GM18867 (cell line): ENCODE data around the gene LRRC45.

Source experiments
- ATAC-seq: cut with Tn5 transposase; IDR thresholded peaks from one replicate; pipeline ENCODE4 v1.9.1; 2021; ENCODE audit warnings: mild to moderate bottlenecking, moderate library complexity; ENCODE audit not compliant: unreplicated experiment

LRRC45 gene

DNA sequence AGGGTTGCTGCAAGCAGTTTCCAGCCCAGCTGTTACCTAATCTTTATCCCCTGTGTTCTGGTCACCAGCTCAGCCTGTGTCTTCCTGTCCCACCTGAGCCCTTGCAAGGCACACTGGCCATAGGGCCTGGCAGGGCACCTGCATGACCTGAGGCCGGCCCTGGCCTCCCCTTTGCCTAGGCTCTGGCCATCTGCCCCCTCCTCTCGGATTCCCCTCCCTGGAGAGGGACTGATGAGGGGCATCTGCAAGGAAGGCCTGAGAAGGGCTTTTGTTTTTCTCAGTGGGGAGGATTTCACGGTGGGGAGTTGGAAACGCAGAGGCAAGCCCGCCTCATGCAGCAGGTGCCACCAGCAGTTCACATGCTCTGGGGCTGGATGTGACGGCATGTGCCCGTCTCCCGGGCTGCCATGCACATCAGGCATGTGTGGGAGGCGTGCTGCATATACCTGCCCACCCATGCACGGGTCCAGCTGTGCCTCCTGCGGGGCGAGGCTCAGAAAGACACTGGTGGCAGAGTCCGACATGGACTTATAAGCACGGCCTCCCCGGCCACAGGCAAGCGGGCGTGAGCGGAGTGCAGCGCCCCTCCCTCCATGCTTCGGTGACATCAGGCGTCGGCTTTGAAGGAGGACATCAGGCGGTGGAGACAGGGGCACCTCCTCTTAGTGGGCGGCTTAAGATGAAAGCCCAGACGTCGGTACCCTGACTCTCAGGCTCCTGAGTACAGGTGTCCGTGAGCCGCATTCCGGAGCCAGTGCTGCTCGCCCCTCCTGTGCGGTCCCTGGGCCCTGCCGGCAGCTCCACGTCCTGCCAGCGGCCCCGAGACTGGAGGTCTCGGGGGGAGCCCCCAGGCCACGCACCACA, 29.1 kb upstream of the LRRC45 start:
- no peak for ATAC-seq

- no peak for ATAC-seq
These were observed 28.3 kb upstream of the LRRC45 start for GRCh38 chr17:81994593-81995462.

GRCh38 chr17:81995463-81996231, 27.5 kb upstream of the LRRC45 start:
- no peak for ATAC-seq

GRCh38 chr17:81996232-81996756, 26.8 kb upstream of the LRRC45 start:
- ATAC-seq: no peak

DNA sequence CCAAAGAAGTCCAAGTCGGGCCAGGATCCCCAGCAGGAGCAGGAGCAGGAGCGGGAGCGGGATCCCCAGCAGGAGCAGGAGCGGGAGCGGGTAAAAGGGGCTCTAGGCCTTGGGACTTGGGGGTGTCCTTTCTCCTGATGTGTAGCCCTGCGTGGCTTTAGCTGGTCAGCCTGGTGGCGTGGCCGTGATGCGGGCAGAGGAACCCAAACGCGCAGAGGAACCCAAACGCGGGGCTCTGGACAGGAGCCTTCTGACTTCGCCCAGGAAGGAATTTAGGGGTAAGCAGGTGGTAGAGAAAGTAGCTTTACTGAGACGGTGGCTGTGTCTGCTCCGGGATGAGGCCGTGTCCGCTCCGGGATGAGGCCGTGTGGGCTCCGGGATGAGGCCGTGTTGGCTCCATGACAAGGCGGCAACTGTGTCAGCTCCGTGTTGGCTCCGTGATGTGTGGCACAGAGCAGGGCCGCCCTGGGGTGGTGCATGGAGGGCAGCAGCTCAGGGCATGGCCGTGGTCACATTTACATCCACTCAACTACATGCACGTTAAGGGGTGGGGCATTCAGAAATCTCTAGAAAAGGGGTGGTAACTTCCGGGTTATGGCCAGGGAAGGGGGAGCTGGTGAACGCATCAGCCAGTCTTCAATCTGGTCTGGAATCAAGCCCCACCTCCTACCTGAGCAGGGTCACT, 26.2 kb upstream of the LRRC45 start:
- no peak for ATAC-seq

- no peak for ATAC-seq
These were observed 24.9 kb upstream of the LRRC45 start for GRCh38 chr17:81998212-81998611.

GRCh38 chr17:81998691-81999438, 24.2 kb upstream of the LRRC45 start:
- no peak for ATAC-seq

GRCh38 chr17:81999587-81999975, 23.5 kb upstream of the LRRC45 start:
- ATAC-seq: no peak

DNA sequence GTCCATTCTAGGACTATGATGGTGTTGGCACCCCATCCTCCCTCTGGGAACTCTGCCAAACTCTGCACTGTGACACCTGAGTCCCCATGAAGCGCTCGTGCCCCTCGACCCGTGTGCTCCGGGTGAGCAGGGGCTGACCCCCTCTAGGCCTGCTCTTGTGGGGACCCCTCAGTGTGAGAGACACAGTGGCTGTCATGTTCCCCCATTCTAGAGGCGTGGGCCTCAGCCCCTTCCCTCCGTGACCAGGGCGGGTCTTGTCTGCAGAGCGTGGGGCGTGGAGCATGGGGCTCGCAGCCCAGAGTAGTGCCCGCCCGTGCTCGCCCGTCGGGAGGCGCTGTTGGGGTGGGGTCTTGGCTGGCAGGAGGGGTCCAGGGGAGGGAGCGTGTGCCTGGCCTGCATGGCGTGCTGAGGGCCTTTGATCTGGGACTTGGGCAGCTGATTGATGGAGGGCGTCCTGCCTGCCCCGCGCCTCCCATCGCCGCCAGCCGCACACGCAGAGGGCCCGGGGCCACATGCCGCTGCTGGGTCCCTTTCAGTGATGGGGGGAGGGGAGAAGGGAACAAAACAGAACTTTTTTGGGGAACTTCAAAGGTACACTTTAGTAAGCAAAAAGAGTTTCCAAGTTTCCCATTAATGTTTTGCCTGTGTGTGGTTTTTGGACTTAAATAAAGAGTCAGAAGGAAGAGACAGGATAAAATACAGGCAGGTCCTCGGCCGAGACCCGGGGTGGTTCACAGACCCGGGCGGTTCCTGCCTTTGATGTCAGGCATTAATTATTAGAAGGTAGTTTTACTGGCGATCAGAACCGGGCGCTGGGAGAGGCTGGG, 22.9 kb upstream of the LRRC45 start:
- ATAC-seq: no peak

DNA sequence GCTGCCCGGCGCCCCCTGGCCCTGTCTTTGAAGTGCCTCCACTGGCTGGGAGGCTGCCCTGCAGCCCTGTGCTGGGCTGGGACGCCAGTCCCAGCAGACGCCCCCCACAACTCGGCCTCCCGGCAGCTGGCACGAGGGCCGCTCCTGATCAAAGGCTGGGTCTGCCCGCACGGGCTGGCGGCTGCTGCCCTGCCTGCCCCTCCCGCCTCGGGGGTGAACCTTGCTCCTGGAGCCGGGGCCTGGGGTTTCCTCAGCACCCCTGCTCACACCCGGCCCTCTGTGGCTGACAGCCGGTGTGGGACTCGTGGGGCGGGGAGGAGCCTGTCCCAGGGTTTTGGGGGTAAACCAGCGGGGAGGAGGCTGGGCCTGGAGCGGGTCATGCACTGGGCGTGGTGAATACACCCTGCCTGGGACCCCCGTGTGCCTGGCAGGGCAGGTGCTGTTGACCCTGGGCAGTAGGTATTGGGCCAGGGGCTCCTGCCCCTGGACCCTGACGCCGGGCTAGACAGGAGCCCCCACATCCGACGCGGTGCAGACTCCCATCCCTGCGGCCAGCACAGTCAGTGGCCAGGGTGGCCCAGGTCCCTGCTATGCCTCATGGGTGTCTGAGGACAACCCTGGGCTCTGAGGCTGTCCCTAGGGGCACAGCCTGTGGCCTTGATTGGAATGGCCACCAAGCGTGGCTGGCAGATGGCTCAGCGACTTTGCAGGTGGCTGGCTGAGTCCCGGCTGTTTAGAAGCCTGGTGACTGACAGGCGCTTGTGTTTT, 22.1 kb upstream of the LRRC45 start:
- ATAC-seq: no peak

DNA sequence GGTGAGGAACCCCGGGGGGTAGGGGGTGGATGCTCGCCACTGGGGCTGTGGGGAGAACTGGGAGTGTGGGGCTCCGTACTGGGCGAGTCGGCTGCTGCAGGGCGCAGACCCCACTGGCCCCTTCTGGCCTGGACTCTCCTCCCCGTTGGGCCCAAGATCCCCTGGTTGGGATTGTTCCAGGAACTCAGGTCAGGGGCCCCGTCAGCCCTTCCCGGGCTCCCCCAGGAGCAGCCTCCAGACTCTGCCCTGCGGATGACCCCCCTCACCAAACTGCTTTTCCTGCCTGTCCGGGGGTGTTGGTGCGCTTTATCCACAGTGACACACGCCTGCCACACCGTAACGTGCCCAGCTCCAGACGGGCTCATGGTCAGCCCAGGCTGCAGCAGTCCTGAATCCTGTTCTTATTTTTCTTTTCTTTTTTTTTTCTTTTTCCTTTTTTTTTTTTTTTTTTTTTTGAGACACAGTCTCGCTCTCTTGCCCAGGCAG, 21.5 kb upstream of the LRRC45 start:
- ATAC-seq: no peak

DNA sequence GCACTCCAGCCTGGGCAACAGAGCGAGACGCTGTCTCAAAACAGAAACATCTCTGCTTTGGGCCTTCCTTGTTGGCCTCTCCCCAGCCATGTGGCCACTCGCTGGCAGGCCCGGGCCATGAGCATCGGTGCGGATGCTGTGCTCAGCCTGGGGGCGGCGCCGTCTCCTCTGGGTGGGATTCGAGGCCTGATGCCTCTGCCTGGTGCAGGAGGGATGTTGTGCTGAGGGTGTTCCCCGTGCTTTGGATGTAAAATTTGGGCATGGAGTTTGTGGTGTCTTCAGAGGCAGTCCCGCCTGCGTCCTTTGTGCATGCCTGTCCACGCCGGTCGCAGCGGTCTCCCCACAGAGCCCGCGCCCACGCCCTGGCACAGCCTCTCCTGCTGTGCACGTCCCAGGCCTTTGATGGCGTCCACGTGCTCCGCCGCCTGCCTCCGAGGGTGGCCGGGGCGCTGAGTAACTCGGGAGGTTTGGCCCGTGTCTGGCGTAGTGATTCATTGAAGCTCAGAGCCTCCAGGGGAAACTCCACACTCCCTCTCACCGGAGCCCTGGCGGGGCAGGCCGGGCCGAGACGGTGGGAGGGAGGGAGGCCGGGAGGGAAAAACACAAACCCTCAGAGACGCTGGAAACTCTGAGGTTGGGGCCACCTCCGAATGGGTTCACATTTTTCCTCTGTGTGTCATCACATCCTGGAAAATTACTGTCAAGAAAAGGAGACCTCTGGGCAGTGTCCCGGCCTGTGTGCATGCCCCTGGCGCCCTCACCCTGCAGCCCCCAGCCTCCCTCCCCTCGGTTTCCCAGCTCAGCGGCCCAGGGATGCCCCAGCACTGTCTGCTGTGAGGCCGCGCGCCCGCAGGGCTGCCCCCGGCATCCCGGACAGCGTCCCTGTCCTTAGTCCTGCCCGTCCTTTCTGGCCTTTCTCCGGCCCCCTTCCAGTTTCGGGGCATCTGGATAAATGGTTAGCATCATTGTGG, 19.4 kb upstream of the LRRC45 start:
- ATAC-seq: no peak

GRCh38 chr17:82004517-82005455, 18.3 kb upstream of the LRRC45 start:
- no peak for ATAC-seq

DNA sequence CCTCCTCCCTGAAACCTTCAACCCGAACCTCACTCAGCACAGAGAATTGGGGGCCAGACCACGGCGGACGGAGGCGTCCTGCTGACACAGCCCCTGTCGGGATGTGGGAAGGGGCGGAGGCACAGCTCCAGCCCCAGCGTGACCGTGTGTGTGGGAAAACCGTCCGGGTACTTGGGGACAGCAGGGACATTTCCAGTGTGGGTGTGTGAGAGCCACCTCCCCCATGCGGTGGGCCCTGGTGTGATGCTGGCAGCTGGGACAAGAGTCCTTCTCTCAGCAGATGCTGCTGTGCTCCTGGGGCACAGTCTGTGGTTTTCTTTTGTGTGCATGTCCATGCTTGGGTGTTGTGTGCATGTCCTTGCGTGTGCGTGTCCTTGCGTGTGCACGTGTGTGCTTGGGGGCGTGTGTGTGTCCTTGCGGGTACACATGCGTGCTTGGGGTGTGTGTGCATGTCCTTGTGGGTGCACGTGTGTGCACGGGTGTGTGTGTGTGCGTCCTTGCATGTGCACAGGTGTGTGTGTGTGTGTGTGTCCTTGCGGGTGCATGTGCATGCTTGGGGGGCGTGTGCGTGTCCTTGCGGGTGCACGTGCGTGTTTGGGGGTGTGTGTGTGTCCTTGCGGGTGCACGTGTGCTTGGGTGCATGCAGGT, 17.3 kb upstream of the LRRC45 start:
- ATAC-seq: no peak
